SU-DHL-6 (cell line): ENCODE data around the gene SEC62.

Experiments
- EZH2phosphoT487 ChIP-seq: fragments of 200-600 bp; sonication (generic), shearing (Covaris generic); conservative IDR thresholded peaks from 2 replicates; pipeline ENCODE4 v1.6.1; 2018; ENCODE audit warnings: mild to moderate bottlenecking, antibody characterized with exemption, low read length, moderate library complexity, mixed read lengths
- TF ChIP-seq, protein P1 (sequence below): fragments of 200-600 bp; sonication (generic); IDR thresholded peaks from one replicate; pipeline ENCODE4 v1.5.1; 2017; ENCODE audit warnings: antibody characterized with exemption, mild to moderate bottlenecking, low read length, moderate library complexity; ENCODE audit not compliant: insufficient read depth, poor library complexity, severe bottlenecking

DNA sequence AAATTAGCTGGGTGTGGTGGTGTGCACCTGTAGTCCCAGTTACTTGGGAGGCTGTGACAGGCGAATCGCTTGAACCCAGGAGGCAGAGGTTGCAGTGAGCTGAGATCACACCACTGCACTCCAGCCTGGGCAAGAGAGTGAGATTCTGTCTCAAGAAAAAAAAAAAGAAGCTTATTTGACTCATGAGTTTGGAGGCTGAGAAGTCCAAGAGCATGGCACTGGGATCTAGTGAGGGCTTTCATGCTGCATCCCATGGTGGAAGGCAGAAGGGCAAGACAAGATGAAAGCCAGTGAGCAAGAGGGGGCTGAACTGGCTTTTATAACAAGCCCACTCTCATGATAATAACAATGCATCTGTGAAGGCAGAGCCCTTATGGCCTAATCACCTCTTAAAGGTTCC, 33.4 kb downstream of the SEC62 start:
- TF ChIP-seq, protein P1, sequence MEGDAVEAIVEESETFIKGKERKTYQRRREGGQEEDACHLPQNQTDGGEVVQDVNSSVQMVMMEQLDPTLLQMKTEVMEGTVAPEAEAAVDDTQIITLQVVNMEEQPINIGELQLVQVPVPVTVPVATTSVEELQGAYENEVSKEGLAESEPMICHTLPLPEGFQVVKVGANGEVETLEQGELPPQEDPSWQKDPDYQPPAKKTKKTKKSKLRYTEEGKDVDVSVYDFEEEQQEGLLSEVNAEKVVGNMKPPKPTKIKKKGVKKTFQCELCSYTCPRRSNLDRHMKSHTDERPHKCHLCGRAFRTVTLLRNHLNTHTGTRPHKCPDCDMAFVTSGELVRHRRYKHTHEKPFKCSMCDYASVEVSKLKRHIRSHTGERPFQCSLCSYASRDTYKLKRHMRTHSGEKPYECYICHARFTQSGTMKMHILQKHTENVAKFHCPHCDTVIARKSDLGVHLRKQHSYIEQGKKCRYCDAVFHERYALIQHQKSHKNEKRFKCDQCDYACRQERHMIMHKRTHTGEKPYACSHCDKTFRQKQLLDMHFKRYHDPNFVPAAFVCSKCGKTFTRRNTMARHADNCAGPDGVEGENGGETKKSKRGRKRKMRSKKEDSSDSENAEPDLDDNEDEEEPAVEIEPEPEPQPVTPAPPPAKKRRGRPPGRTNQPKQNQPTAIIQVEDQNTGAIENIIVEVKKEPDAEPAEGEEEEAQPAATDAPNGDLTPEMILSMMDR = no peak
- TF ChIP-seq EZH2phosphoT487 = no peak
